B cell (primary cell): Measurements from ENCODE around the gene UPB1. TPM values are rescaled to one million over a fixed set of nuclear protein-coding genes. Genes with fewer than 3 reads are reported as not detected.

ENCODE experiments used
- ATAC-seq: fragments of 200-7000 bp; cut with Tn5 transposase; one replicate; pipeline ENCODE4 v1.10.0; 2021; ENCODE audit warnings: low read depth, mild to moderate bottlenecking, moderate number of reproducible peaks, moderate library complexity
- CTCF ChIA-PET: fragments of 350-600 bp; sonication (Branson Sonifier 250); formaldehyde crosslinking; loops from one replicate; lab custom pipeline; 2021; ENCODE audit warnings: antibody characterized with exemption, inconsistent platforms; lab: Charles Lee
- POLR2A ChIA-PET: fragments of 350-600 bp; sonication (Branson Sonifier 250); formaldehyde crosslinking; loops from one replicate; lab custom pipeline; 2021; ENCODE audit warnings: antibody characterized with exemption; lab: Charles Lee
- DNase-seq: peaks from one replicate; pipeline ENCODE4 v3.0.0; 2013
- H2AFZ ChIP-seq: 2 replicates; pipeline ENCODE4 v1.6.1; 2012; ENCODE audit warnings: mild to moderate bottlenecking, low read depth, low read length; ENCODE audit not compliant: insufficient read depth, poor library complexity, severe bottlenecking
- H3K27ac ChIP-seq, 2 donors: 1 replicate in 1 of 2; 2 replicates in 1 of 2; pipeline ENCODE4 v1.5.1; 2012 to 2013; ENCODE audit warnings: low read length in 2 of 2, mild to moderate bottlenecking in 2 of 2, moderate library complexity in 1 of 2
- H3K27me3 ChIP-seq, 4 experiments: fragments of 200-600 bp in 1 of 4; sonication (generic) in 1 of 4; replicated peaks in 1 of 4; 1 replicate in 2 of 4; 2 replicates in 2 of 4; pipeline versions ENCODE4 v1.6.1 to v1.7.0; 2013 to 2016; ENCODE audit warnings: low read length in 3 of 4, mild to moderate bottlenecking in 2 of 4, mixed read lengths in 1 of 4, moderate library complexity in 1 of 4; ENCODE audit not compliant: insufficient read depth in 4 of 4, control insufficient read depth in 3 of 4; ENCODE audit errors: control extremely low read depth in 1 of 4
- H3K36me3 ChIP-seq, 2 experiments: replicated peaks in 1 of 2; 1 replicate in 1 of 2; 2 replicates in 1 of 2; pipeline versions ENCODE4 v1.6.1 to v1.7.1; 2013; ENCODE audit warnings: low read length in 1 of 2; ENCODE audit not compliant: insufficient read depth in 2 of 2, control insufficient read depth in 1 of 2; ENCODE audit errors: control extremely low read depth in 1 of 2, extremely low read depth in 1 of 2
- H3K4me1 ChIP-seq, 2 donors: fragments of 200-600 bp in 1 of 2; sonication (generic) in 1 of 2; 1 replicate in 1 of 2; 2 replicates in 1 of 2; pipeline versions ENCODE4 v1.5.1 to v1.6.1; 2013 to 2017; ENCODE audit warnings: low read length in 2 of 2; ENCODE audit not compliant: control insufficient read depth in 2 of 2, insufficient read depth in 2 of 2
- H3K4me2 ChIP-seq: replicated peaks from 2 replicates; pipeline ENCODE3; 2012; ENCODE audit warnings: mild to moderate bottlenecking, low read depth, low read length; ENCODE audit not compliant: poor library complexity, severe bottlenecking
- H3K4me3 ChIP-seq, 5 experiments: fragments of 200-600 bp in 1 of 5; sonication (generic) in 1 of 5; 1 replicate in 3 of 5; 2 replicates in 2 of 5; pipeline versions ENCODE4 v1.5.1 to v1.7.0; 2011 to 2016; ENCODE audit warnings: low read length in 4 of 5, mild to moderate bottlenecking in 4 of 5, low read depth in 2 of 5, control low read depth in 1 of 5, moderate library complexity in 1 of 5; ENCODE audit not compliant: insufficient read depth in 1 of 5; ENCODE audit errors: control extremely low read depth in 1 of 5, extremely low read depth in 1 of 5
- H3K79me2 ChIP-seq: fragments of 200-600 bp; sonication (generic); one replicate; pipeline ENCODE4 v1.6.0; 2016; ENCODE audit warnings: low read length; ENCODE audit not compliant: control insufficient read depth, insufficient read depth
- H3K9ac ChIP-seq: fragments of 200-600 bp; sonication (generic); 2 replicates; pipeline ENCODE4 v1.6.1; 2017; ENCODE audit warnings: mild to moderate bottlenecking, low read length, moderate library complexity
- H3K9me3 ChIP-seq, 3 donors: one replicate each; pipeline versions ENCODE4 v1.6.1 to v1.7.1; 2013; ENCODE audit warnings: low read length in 2 of 3; ENCODE audit not compliant: control insufficient read depth in 2 of 3, insufficient read depth in 1 of 3; ENCODE audit errors: control extremely low read depth in 1 of 3
- H4K20me1 ChIP-seq: 2 replicates; pipeline ENCODE4 v1.6.0; 2012; ENCODE audit warnings: mild to moderate bottlenecking, low read length; ENCODE audit not compliant: insufficient read depth, control insufficient read depth, poor library complexity, severe bottlenecking
- H3K27ac Mint-ChIP-seq: one replicate; pipeline ENCODE4 v1.8.0; 2021; ENCODE audit warnings: mixed read lengths
- H3K27me3 Mint-ChIP-seq: one replicate; pipeline ENCODE4 v1.8.0; 2021; ENCODE audit warnings: mixed read lengths
- H3K4me1 Mint-ChIP-seq: one replicate; pipeline ENCODE4 v1.8.0; 2021; ENCODE audit warnings: mixed read lengths
- H3K4me3 Mint-ChIP-seq: one replicate; pipeline ENCODE4 v1.8.0; 2021; ENCODE audit warnings: mixed read lengths
- H3K9me3 Mint-ChIP-seq: one replicate; pipeline ENCODE4 v1.8.0; 2022; ENCODE audit warnings: mixed read lengths; ENCODE audit not compliant: insufficient read depth
- CTCF ChIP-seq: fragments of 200-600 bp; IDR thresholded peaks from one replicate; pipeline ENCODE4 v1.8.0; 2022; ENCODE audit warnings: antibody characterized with exemption, mild to moderate bottlenecking
- EZH2 ChIP-seq: IDR thresholded peaks from 2 replicates; pipeline ENCODE4 v1.6.1; 2012; ENCODE audit warnings: borderline replicate concordance, low read depth, mild to moderate bottlenecking, moderate library complexity, low read length; ENCODE audit not compliant: insufficient read depth, poor library complexity, severe bottlenecking
- WGBS: methylation state at CpG from one replicate; pipeline ENCODE4 v1.1.5; 2013; ENCODE audit warnings: missing lambda C conversion rate; ENCODE audit not compliant: insufficient coverage; 5-methylcytosine and 5-hydroxymethylcytosine counted together
- intact Hi-C: fragments of 100-400 bp; cut with micrococcal nuclease; formaldehyde crosslinking; loops from one replicate; pipeline ENCODE4 v1.10.0; 2022
- polyA plus RNA-seq: library from polyadenylated mRNA; depleted of rRNA; stranded (reverse); fragments of >200 nt; gene quantifications from 2 replicates; pipeline ENCODE4 v1.2.3, GENCODE V29; 2012
- total RNA-seq, 2 donors: library from RNA; stranded (reverse); fragments of 120-200 nt in 1 of 2; gene quantifications; 1 replicate in 1 of 2; 2 replicates in 1 of 2; pipeline versions ENCODE4 v1.2.3 to v1.2.4, GENCODE V29; 2013 to 2022

UPB1 gene
- total and polyA plus RNA-seq, 2 donors (not counting 1 experiment from before 2014, with no cell fraction given): 1.2 to 4.0 TPM

- H3K4me1 Mint-ChIP-seq: peaks cover 28% of the 10 kb centered on the region
- peaks cover 21 to 73% of the 10 kb centered on the region in 2 experiments for H3K36me3 ChIP-seq
- H3K4me3 Mint-ChIP-seq: no peak overlapping the region
- CTCF ChIA-PET: no interaction called here
- peaks cover 86% of the 10 kb centered on the region for H4K20me1 ChIP-seq
- H3K27me3 ChIP-seq: no peaks in the 10 kb centered on the region
- H3K27ac Mint-ChIP-seq: no peak overlapping the region
- ATAC-seq (no peak), DNase-seq (no peak)
- 91% methylated on average over 6 of the region's 8 CpGs for WGBS
- no peak overlapping the region for H3K4me2 ChIP-seq
- H3K9ac ChIP-seq: no peak overlapping the region
- no peak overlapping the region for H3K27ac ChIP-seq
- peaks cover 53% of the 10 kb centered on the region for H3K79me2 ChIP-seq
- intact Hi-C loops: no loop called here
- H3K9me3 Mint-ChIP-seq: no peaks in the 10 kb centered on the region
- no peaks in the 10 kb centered on the region for H3K9me3 ChIP-seq
- POLR2A ChIA-PET: no interaction called here
- no peak overlapping the region for H3K4me3 ChIP-seq
- H2AFZ ChIP-seq: no peak overlapping the region
- TF ChIP-seq CTCF (no peak), EZH2 (no peak)
- H3K4me1 ChIP-seq: peaks cover 10 to 11% of the 10 kb centered on the region in 2 donors
- no peaks in the 10 kb centered on the region for H3K27me3 Mint-ChIP-seq
Measured at GRCh38 chr22:24566899-24567511, 71.9 kb downstream of the UPB1 start.

GRCh38 chr22:24567668-24568067 is 72.5 kb downstream of the UPB1 start:
- no peak overlapping the region for H3K4me3 ChIP-seq
- no peak for TF ChIP-seq CTCF
- TF ChIP-seq EZH2: no peak
- peaks cover 21 to 74% of the 10 kb centered on the region in 2 experiments for H3K36me3 ChIP-seq

More at GRCh38 chr22:24567668-24568067, 72.5 kb downstream of the UPB1 start:
- Mint-ChIP-seq H3K4me3 (no peak overlapping the region), H3K27me3 (no peaks in the 10 kb centered on the region), H3K4me1 (peaks cover 26% of the 10 kb centered on the region), H3K27ac (no peak overlapping the region), H3K9me3 (no peaks in the 10 kb centered on the region)
- intact Hi-C loops: no loop called here
- Histone ChIP-seq H3K4me2 (no peak overlapping the region), H3K9me3 (no peaks in the 10 kb centered on the region), H3K79me2 (peaks cover 46% of the 10 kb centered on the region), H3K9ac (no peak overlapping the region), H3K4me1 (peaks cover 8% of the 10 kb centered on the region in 2 donors), H3K27me3 (no peaks in the 10 kb centered on the region), H2AFZ (no peak overlapping the region), H4K20me1 (peaks cover 80% of the 10 kb centered on the region), H3K27ac (no peak overlapping the region)
- WGBS: 90% methylated on average over 9 of the region's 10 CpGs
- CTCF ChIA-PET: no interaction called here
- DNase-seq: no peak
- POLR2A ChIA-PET: no interaction called here
- ATAC-seq: no peak
